NB4 (cell line): Measurements from ENCODE around the gene KRT1.

Experiments
- DNase-seq: peaks from one replicate; pipeline ENCODE4 v3.0.0; 2010; ENCODE audit warnings: low read depth
- H3K4me3 ChIP-seq: one replicate; pipeline ENCODE4 v1.5.1; 2011; ENCODE audit warnings: mild to moderate bottlenecking, low read depth, low read length, moderate library complexity
- CTCF ChIP-seq: IDR thresholded peaks from one replicate; pipeline ENCODE4 v1.5.1; 2012; ENCODE audit warnings: low read depth, low read length
- MAX ChIP-seq: IDR thresholded peaks from 2 replicates; pipeline ENCODE4 v1.6.1; 2011; ENCODE audit warnings: low read depth, low read length
- MYC ChIP-seq: IDR thresholded peaks from 2 replicates; pipeline ENCODE4 v1.6.1; 2011; ENCODE audit warnings: low read depth, low read length
- POLR2A ChIP-seq: IDR thresholded peaks from 2 replicates; pipeline ENCODE4 v1.6.1; 2011; ENCODE audit warnings: mild to moderate bottlenecking; ENCODE audit not compliant: insufficient read length; ENCODE audit errors: extremely low read depth

Gene KRT1

GRCh38 chr12:52636189-52636588 is 44.0 kb downstream of the KRT1 start:
- H3K4me3 ChIP-seq = no peak overlapping the region
- TF ChIP-seq MYC = no peak
- TF ChIP-seq MAX = 0 out of 2 replicates have a peak, but pooled peaks have one; percentile 35
- DNase-seq = no peak

GRCh38 chr12:52634266-52635056 is 45.7 kb downstream of the KRT1 start:
- no peak overlapping the region for H3K4me3 ChIP-seq
- TF ChIP-seq POLR2A = no peak
- TF ChIP-seq MYC = no peak
- TF ChIP-seq MAX = no peak
- no peak for TF ChIP-seq CTCF
- no peak for DNase-seq

GRCh38 chr12:52633383-52633782 is 46.8 kb downstream of the KRT1 start:
- peak; percentile 39 for DNase-seq
- H3K4me3 ChIP-seq = no peak overlapping the region
- TF ChIP-seq MYC (no peak), MAX (peak; percentile 37; the same call in 1 of the 2 replicates)

GRCh38 chr12:52632656-52633055 is 47.6 kb downstream of the KRT1 start:
- TF ChIP-seq CTCF (no peak), MAX (no peak), MYC (no peak), POLR2A (no peak)
- DNase-seq = no peak

GRCh38 chr12:52631676-52632459 is 48.3 kb downstream of the KRT1 start:
- TF ChIP-seq MAX (no peak), MYC (no peak), POLR2A (no peak), CTCF (no peak)
- no peak for DNase-seq
- no peak overlapping the region for H3K4me3 ChIP-seq

More at GRCh38 chr12:52632656-52633055, 47.6 kb downstream of the KRT1 start:
- H3K4me3 ChIP-seq = no peak overlapping the region

GRCh38 chr12:52631264-52631663 is 48.9 kb downstream of the KRT1 start:
- no peak overlapping the region for H3K4me3 ChIP-seq
- TF ChIP-seq POLR2A (no peak), CTCF (no peak), MYC (no peak), MAX (no peak)
- DNase-seq = no peak
